MCF 10A (cell line): ENCODE measurements around the gene GSS. TPM values are rescaled to one million over a fixed set of nuclear protein-coding genes. Genes with fewer than 3 reads are reported as not detected.

Experiments used
- BruUV-seq: library from RNA; stranded (reverse); fragments of 400-500 nt; replicated peaks from 2 replicates; lab custom pipeline; 2021; lab: Mats Ljungman, UMichigan
- CTCF ChIA-PET: fragments of 300-600 bp; sonication (Branson Sonifier 250); formaldehyde crosslinking; extraction: SDS; loops from one replicate; lab custom pipeline; 2021; ENCODE audit warnings: antibody characterized with exemption, inconsistent platforms; lab: Yijun Ruan, JAX
- POLR2A ChIA-PET: fragments of 300-600, 350-650 bp; sonication (Branson Sonifier 250); formaldehyde crosslinking; extraction: SDS; loops from one replicate; lab custom pipeline; 2020; ENCODE audit warnings: antibody characterized with exemption, inconsistent platforms; lab: Yijun Ruan, JAX
- DNase-seq: peaks from one replicate; pipeline ENCODE4 v3.0.0-alpha.2; 2018; ENCODE audit not compliant: unreplicated experiment
- H3K27ac Mint-ChIP-seq: one replicate; pipeline ENCODE4 v1.8.0; 2022; ENCODE audit warnings: mild to moderate bottlenecking, low read depth, mixed read lengths; ENCODE audit not compliant: unreplicated experiment
- H3K27me3 Mint-ChIP-seq: one replicate; pipeline ENCODE4 v1.8.0; 2022; ENCODE audit warnings: mixed read lengths; ENCODE audit not compliant: insufficient read depth, unreplicated experiment
- H3K36me3 Mint-ChIP-seq: one replicate; pipeline ENCODE4 v1.8.0; 2022; ENCODE audit warnings: mild to moderate bottlenecking, moderate library complexity, mixed read lengths; ENCODE audit not compliant: insufficient read depth, unreplicated experiment
- H3K4me1 Mint-ChIP-seq: one replicate; pipeline ENCODE4 v1.8.0; 2022; ENCODE audit warnings: mixed read lengths; ENCODE audit not compliant: insufficient read depth, unreplicated experiment
- H3K4me3 Mint-ChIP-seq: one replicate; pipeline ENCODE4 v1.8.0; 2022; ENCODE audit warnings: mild to moderate bottlenecking, moderate library complexity, mixed read lengths; ENCODE audit not compliant: unreplicated experiment
- H3K9me3 Mint-ChIP-seq: one replicate; pipeline ENCODE4 v1.8.0; 2022; ENCODE audit warnings: mixed read lengths; ENCODE audit not compliant: unreplicated experiment
- intact Hi-C: fragments of 100-400 bp; cut with micrococcal nuclease; formaldehyde crosslinking; loops from 2 replicates; pipeline ENCODE4 v1.14.1; 2022
- total RNA-seq: library from RNA; stranded (reverse); gene quantifications from 2 replicates; pipeline ENCODE4 v1.2.3, GENCODE V29; 2022
- TF ChIP-seq, protein P1 (sequence below): fragments of 200-600 bp; IDR thresholded peaks from one replicate; pipeline ENCODE4 v1.8.0; 2022; ENCODE audit warnings: antibody characterized with exemption, mild to moderate bottlenecking; ENCODE audit not compliant: unreplicated experiment

Gene GSS
- total RNA-seq, 1 experiment from 2014 or later: 115 TPM

DNA sequence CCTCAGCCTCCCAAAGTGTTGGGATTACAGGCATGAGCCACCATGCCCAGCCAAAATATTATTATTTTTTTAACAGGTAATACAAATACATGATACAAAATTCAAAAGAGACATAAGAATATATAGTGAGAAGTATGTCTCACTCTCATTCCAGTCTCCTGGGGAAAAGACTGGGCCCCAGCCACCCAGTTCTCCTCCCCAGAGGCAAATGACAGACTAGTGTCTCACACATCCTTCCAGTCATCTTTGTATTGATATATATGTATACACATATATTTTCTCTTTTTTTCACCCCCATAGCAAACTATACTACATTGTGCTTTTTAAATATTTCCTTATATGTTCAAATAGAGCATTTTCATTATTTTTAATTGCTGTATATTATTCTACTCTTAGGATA, 8.3 kb downstream of the GSS start:
- Mint-ChIP-seq H3K36me3 (peaks cover 43% of the 10 kb centered on the region), H3K4me1 (peaks cover 31% of the 10 kb centered on the region), H3K27ac (no peak overlapping the region), H3K9me3 (no peaks in the 10 kb centered on the region), H3K27me3 (no peaks in the 10 kb centered on the region), H3K4me3 (no peak overlapping the region)
- TF ChIP-seq, protein P1, sequence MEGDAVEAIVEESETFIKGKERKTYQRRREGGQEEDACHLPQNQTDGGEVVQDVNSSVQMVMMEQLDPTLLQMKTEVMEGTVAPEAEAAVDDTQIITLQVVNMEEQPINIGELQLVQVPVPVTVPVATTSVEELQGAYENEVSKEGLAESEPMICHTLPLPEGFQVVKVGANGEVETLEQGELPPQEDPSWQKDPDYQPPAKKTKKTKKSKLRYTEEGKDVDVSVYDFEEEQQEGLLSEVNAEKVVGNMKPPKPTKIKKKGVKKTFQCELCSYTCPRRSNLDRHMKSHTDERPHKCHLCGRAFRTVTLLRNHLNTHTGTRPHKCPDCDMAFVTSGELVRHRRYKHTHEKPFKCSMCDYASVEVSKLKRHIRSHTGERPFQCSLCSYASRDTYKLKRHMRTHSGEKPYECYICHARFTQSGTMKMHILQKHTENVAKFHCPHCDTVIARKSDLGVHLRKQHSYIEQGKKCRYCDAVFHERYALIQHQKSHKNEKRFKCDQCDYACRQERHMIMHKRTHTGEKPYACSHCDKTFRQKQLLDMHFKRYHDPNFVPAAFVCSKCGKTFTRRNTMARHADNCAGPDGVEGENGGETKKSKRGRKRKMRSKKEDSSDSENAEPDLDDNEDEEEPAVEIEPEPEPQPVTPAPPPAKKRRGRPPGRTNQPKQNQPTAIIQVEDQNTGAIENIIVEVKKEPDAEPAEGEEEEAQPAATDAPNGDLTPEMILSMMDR: no peak
- BruUV-seq: no TSS peak
- ChIA-PET CTCF (interaction anchor here (7.4 kb wide), 1 partner anchor 73 kb away, joined by 50 read pairs; the partner anchor contains the start of genes ACSS2 and GGT7), POLR2A (interaction anchor here (1.2 kb wide), 1 partner anchor 70 kb away, joined by 4 read pairs; the partner anchor contains the start of gene ACSS2)
- intact Hi-C loops: no loop called here
- DNase-seq: no peak

DNA sequence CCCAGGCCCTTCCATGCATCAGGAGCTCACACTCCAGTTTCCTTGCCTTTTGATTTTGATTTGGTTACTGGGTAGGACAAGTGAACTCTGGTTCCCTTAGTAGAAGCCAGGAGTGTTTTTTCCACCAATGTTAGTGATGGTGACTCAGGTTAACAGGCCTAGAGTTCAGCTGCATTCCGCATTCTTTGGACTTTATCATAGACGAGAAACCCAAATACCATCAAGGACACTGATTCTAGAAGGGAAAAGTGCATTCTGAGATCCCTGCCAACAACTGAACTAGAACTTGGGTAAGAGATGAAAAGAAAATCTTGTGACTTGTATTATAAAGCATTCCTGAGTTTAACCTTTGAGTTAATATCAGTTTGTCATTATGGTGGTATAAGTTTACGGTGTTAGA, 8.9 kb downstream of the GSS start:
- no TSS peak for BruUV-seq
- Mint-ChIP-seq H3K36me3 (peaks cover 44% of the 10 kb centered on the region), H3K4me1 (peaks cover 31% of the 10 kb centered on the region), H3K9me3 (no peaks in the 10 kb centered on the region), H3K27ac (peak overlapping the region; percentile 2), H3K27me3 (no peaks in the 10 kb centered on the region), H3K4me3 (no peak overlapping the region)
- POLR2A ChIA-PET: interaction anchor here (0.7 to 3.4 kb wide), 4 partner anchors 11 to 69 kb away, joined by 3 to 20 read pairs (median 4); no protein-coding TSS in a partner anchor
- CTCF ChIA-PET: interaction anchor here (1.3 to 7.4 kb wide), 2 partner anchors 9 to 73 kb away, joined by 4 to 50 read pairs; partner anchors contain the start of genes ACSS2, GGT7, GSS and MYH7B
- no peak for DNase-seq
- TF ChIP-seq, protein P1: no peak
- intact Hi-C loops: no loop called here

DNA sequence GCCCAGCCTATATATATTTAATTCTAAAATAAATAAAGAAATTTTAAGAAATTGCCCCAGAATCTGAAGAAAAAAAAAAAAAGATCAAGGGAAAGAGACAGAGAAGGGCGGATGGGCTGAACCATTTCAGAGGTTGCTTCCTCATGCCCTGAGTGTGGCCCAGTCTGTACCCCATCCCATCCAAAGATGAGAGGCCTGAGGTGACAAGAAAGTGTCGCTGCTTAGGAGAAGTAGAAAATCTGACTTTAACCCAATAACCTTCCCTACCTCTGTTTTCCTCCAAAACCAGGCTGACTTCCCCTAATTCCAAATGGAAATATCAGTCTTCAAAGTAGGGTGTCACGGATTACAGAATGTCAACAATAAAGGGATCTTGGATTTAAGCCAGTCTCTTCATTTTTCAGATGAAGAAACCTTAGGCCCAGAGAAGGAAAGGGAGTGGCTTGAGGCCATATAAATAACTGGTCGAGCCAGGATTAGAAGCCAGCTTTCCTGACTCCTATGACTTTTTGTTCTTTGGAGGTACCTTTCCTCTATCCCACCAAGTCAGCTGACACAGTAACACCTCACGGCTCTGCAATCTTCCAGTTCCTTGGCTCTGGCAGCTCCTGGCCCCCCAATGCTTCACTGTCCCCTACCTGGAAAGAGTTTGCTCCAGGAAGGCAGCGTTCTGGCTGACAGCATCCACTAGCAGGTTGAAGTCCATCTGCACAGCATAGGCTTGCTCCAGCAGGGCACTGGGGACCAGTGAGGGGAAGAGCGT, 10.1 kb downstream of the GSS start:
- H3K9me3 Mint-ChIP-seq: no peaks in the 10 kb centered on the region
- peaks cover 47% of the 10 kb centered on the region for H3K36me3 Mint-ChIP-seq
- ChIA-PET CTCF (interaction anchor here (1.0 to 7.4 kb wide), 5 partner anchors 10 to 263 kb away, joined by 3 to 50 read pairs (median 4); partner anchors contain the start of genes ACSS2, GGT7, GSS and MYH7B), POLR2A (interaction anchor here (1.0 to 3.4 kb wide), 7 partner anchors 10 to 71 kb away, joined by 3 to 20 read pairs (median 5); partner anchors contain the start of gene ACSS2)
- TF ChIP-seq, protein P1: no peak
- H3K4me3 Mint-ChIP-seq: no peak overlapping the region
- no peaks in the 10 kb centered on the region for H3K27me3 Mint-ChIP-seq
- no peak overlapping the region for H3K27ac Mint-ChIP-seq
- peaks cover 31% of the 10 kb centered on the region for H3K4me1 Mint-ChIP-seq
- no TSS peak for BruUV-seq
- DNase-seq: peak; percentile 77
- intact Hi-C loops: no loop called here
